Choroid plexus epithelial cell (primary cell): ENCODE results near the gene NUS1.
"Not testable (repeated sequence)": the region's sequence is repeated elsewhere in the genome, so short reads cannot be mapped to it uniquely, and the experiment has no call there.

ENCODE experiments used
- DNase-seq: peaks from one replicate; pipeline ENCODE4 v3.0.0-alpha.2; 2010; ENCODE audit warnings: low read depth
- H3K4me3 ChIP-seq: 2 replicates; pipeline ENCODE4 v1.5.1; 2011; ENCODE audit warnings: low read depth, mild to moderate bottlenecking, control low read depth, low read length, moderate library complexity
- TF ChIP-seq, protein P1 (sequence below): conservative IDR thresholded peaks from 2 replicates; pipeline ENCODE4 v1.5.1; 2011; ENCODE audit warnings: low read depth, mild to moderate bottlenecking, control low read depth, inconsistent platforms, low read length, moderate library complexity

Gene NUS1

GRCh38 chr6:117681162-117681741 lies 6.0 kb downstream of the NUS1 start:
- peak; percentile 31 for DNase-seq
- H3K4me3 ChIP-seq, result no peak overlapping the region
- TF ChIP-seq, protein P1, sequence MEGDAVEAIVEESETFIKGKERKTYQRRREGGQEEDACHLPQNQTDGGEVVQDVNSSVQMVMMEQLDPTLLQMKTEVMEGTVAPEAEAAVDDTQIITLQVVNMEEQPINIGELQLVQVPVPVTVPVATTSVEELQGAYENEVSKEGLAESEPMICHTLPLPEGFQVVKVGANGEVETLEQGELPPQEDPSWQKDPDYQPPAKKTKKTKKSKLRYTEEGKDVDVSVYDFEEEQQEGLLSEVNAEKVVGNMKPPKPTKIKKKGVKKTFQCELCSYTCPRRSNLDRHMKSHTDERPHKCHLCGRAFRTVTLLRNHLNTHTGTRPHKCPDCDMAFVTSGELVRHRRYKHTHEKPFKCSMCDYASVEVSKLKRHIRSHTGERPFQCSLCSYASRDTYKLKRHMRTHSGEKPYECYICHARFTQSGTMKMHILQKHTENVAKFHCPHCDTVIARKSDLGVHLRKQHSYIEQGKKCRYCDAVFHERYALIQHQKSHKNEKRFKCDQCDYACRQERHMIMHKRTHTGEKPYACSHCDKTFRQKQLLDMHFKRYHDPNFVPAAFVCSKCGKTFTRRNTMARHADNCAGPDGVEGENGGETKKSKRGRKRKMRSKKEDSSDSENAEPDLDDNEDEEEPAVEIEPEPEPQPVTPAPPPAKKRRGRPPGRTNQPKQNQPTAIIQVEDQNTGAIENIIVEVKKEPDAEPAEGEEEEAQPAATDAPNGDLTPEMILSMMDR, result no peak

DNA sequence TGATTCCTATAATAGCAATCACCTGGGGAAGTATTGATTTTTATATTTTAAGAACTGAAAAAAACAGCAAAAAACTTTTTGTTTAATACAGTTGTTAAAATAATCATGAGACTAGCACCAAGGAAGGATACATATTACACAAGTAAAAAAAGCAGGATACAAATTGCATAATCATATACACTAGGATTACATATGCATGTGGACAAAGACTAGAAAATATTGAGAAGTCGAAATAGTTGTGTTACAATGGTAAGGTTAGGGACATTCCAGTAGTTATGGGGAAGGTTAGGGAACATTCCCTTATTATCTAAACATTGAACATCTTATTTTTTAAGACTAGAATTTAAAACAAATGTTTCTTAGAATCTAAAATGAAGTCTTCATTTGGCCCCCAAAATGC lies 9.5 kb downstream of the NUS1 start:
- no peak for DNase-seq
- no peak overlapping the region for H3K4me3 ChIP-seq
- TF ChIP-seq, protein P1, result no peak

DNA sequence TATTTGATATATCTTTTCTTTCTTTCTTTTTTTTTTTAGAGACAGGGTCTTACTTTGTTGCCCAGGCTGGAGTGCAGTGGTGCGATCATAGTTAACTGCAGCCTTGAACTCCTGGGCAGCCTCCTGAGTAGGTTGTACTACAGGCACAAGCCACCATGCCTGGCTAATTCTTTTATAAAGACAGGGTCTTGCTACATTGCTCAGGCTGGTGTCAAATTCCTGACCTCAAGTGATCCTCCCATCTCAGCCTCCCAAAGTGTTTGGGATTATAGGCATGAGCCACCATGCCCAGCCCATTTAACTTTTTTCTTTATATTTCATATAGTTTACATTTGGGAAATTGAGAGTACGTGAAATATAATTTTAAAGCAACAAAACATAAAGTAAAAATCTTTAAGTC lies 10.1 kb downstream of the NUS1 start:
- no peak overlapping the region for H3K4me3 ChIP-seq
- TF ChIP-seq, protein P1, result no peak
- no peak for DNase-seq

DNA sequence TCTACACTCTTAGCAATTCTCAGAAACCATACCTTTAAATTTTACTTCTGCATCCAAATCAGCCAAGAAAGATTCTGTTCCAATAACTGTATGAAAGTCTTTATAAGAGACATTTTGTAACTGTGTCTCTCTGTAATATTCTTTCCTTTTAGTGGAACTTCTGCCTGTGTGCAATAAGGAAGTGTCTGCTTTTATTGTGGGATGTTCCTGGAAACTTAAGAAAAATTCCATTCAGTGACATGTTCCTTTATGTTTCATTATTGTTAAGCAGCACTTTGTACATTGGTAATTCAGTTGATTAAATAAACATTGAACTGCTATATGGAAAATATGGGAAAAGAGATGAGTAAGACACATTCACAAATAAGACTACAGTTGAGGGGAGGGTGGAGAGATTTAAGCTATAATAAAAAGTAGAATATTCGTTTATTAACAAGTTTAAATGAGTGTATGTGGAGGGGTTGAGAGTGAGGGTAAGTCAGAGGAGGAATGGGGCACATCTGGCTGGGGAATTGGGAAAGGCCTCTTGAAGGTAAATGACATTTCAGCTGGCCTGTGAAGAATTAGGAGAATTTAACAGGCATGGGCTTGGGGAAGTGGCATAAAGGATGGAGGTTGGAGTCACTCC lies 11.9 kb downstream of the NUS1 start:
- DNase-seq, result no peak
- no peak overlapping the region for H3K4me3 ChIP-seq
- TF ChIP-seq, protein P1, result no peak

- not testable (repeated sequence) for H3K4me3 ChIP-seq, DNase-seq
Observed at GRCh38 chr6:117689584-117689983, 14.3 kb downstream of the NUS1 start.

- DNase-seq, result no peak
- no peak overlapping the region for H3K4me3 ChIP-seq
- TF ChIP-seq, protein P1, result no peak
Observed at GRCh38 chr6:117706504-117706903, 31.2 kb downstream of the NUS1 start.

GRCh38 chr6:117706936-117707509 lies 31.8 kb downstream of the NUS1 start:
- not testable (repeated sequence) for DNase-seq, H3K4me3 ChIP-seq

DNA sequence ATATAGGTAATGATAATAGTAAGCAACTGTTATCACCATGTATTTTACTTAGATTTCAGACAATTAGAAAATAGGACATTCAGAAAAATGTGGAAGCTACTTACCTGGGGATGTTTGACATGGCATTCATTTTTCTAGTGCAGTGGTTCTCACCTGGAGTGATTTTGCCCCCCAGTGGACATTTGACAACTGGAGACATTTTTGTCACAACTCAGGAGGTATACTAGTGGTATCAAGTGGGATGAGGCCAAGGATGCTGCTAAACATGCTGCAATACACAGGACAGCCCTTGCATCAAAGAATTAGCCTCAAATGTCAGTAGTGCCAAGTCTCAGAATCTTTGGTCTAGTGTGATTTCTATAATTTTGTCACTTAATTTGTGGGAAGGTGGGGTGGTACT lies 36.1 kb downstream of the NUS1 start:
- TF ChIP-seq, protein P1, result no peak
- no peak for DNase-seq
- no peak overlapping the region for H3K4me3 ChIP-seq
